GM20431 (cell line): ENCODE data around the gene OR11A1.

Experiments
- in situ Hi-C: fragments of 300-500 bp; cut with MseI, MboI; formaldehyde crosslinking; loops from one replicate; pipeline ENCODE4 v1.15.0; 2020; ENCODE audit warnings: low sequenced_read_pairs; ENCODE audit not compliant: unreplicated experiment

OR11A1 gene

DNA sequence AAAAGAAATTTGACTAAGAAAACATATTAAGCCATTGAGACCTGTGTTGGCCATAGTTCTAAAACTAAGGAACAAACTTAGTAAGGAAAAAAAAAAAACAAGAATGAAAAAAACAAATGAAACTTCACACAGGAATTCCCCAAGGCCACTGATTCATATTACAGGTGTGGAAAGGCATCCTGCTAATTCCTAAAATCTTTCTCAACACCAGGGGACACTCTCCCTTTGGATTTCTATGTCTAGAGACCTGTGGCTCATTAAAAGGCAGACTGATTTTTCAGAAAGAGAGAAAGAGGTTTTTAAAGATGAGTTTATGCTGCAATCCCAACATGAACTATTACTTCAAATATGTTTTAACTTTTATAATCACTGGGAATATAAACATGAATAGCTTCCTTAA is 42.3 kb downstream of the OR11A1 start, which contains the start of gene OR12D1:
OR12D1 (plus strand) TSS at position 341 of the 400 bp plus-strand sequence.
- in situ Hi-C loops = no loop called here

GRCh38 chr6:29403801-29404200 is 53.1 kb downstream of the OR11A1 start:
- in situ Hi-C loops = no loop called here

DNA sequence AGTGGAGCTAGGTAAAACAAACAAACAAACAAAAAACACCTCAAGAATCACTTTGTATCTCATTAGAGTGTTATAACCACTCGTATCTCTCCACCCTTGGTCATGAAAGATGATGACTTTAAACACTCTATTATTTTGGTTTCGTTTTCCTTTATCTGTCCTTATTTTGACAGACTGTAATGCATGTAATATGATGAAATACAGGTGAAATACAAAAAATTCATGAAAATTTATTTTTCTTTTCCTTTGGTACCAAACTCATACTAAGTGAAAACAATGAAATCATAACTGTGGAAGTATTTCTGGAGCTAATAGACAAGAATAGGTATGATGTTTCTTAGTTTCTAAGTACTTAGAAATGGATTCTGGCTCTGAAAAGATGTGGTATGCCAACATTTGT is 57.3 kb downstream of the OR11A1 start:
- in situ Hi-C loops = no loop called here

- in situ Hi-C loops = no loop called here
Measured at GRCh38 chr6:29395331-29395730, 61.5 kb downstream of the OR11A1 start, which contains the start of gene OR12D2. OR12D2 (plus strand) TSS chr6:29395631; CDS start chr6:29396700, 1,069 bp downstream.

GRCh38 chr6:29388533-29388932 is 68.3 kb downstream of the OR11A1 start:
- in situ Hi-C loops = no loop called here

GRCh38 chr6:29376003-29376402 is 80.9 kb downstream of the OR11A1 start:
- in situ Hi-C loops = no loop called here
